ENCODE data around the gene PPP1R14C. TPM values are rescaled to one million over a fixed set of nuclear protein-coding genes. Genes with fewer than 3 reads are reported as not detected.

Gene PPP1R14C
- polyA plus RNA-seq, 3 donors, result 0.11 TPM; not detected in 2

DNA sequence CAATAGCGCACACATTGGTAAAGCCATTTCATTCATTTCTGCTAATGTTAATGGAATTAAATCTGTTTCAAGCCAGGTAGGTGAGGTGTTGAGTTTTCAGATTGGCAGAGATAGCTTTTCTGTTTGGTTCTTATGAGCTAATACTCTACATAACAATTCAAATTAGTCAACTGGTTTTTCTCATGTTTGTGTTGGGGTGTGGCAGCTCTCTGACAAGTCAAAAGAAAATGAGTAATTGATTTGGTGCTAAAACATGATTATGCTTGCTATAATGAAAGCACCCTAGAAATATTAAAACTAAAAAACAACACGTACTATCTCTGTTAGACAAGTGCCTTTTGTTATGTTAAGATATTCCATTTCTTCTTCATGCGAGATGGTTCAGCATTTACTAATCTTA, 13.6 kb downstream of the PPP1R14C start:
- H3K9ac ChIP-seq (ENCODE audit: insufficient read depth, low read length, poor library complexity, severe bottlenecking), result no peak overlapping the region
- H3K9me3 ChIP-seq (replicated peaks in 1 of 2; ENCODE audit: control insufficient read depth in 1 of 2, insufficient read depth in 1 of 2, low read length in 2 of 2), result no peaks in the 10 kb centered on the region
- no peaks in the 10 kb centered on the region for H4K20me1 ChIP-seq (ENCODE audit: insufficient read depth, low read length)
- peaks cover 24 to 28% of the 10 kb centered on the region in 2 donors for H3K4me1 ChIP-seq (ENCODE audit: control insufficient read depth in 1 of 2, insufficient read depth in 2 of 2, low read length in 2 of 2)
- H3K4me3 Mint-ChIP-seq, result no peak overlapping the region
- no peak for DNase-seq
- intact Hi-C loops (cut with micrococcal nuclease), result no loop called here
- no peak overlapping the region for H3K4me2 ChIP-seq (replicated peaks; ENCODE audit: extremely low read depth, low read length, poor library complexity, severe bottlenecking)
- no peak overlapping the region for H3K27ac Mint-ChIP-seq
- no peak overlapping the region for H2AFZ ChIP-seq (ENCODE audit: insufficient read depth, low read depth, low read length, poor library complexity, severe bottlenecking)
- H3K9me3 Mint-ChIP-seq, result peaks cover 0 to 6% (median 0%) of the 10 kb centered on the region in 7 donors
- no peaks in the 10 kb centered on the region for H3K27me3 ChIP-seq (ENCODE audit: control insufficient read depth in 2 of 2, insufficient read depth in 2 of 2, low read length in 2 of 2)
- no peaks in the 10 kb centered on the region for H3K36me3 Mint-ChIP-seq
- no peak overlapping the region for H3K4me3 ChIP-seq (replicated peaks in 1 of 3; ENCODE audit: low read depth in 2 of 3, low read length in 3 of 3)
- peaks cover 1 to 10% (median 6%) of the 10 kb centered on the region in 3 donors for H3K27me3 Mint-ChIP-seq (ENCODE audit: low read depth in 3 of 3)
- WGBS (ENCODE audit: insufficient coverage), result no CpG with 5 or more reads among the region's 3 CpGs
- TF ChIP-seq, protein P1, sequence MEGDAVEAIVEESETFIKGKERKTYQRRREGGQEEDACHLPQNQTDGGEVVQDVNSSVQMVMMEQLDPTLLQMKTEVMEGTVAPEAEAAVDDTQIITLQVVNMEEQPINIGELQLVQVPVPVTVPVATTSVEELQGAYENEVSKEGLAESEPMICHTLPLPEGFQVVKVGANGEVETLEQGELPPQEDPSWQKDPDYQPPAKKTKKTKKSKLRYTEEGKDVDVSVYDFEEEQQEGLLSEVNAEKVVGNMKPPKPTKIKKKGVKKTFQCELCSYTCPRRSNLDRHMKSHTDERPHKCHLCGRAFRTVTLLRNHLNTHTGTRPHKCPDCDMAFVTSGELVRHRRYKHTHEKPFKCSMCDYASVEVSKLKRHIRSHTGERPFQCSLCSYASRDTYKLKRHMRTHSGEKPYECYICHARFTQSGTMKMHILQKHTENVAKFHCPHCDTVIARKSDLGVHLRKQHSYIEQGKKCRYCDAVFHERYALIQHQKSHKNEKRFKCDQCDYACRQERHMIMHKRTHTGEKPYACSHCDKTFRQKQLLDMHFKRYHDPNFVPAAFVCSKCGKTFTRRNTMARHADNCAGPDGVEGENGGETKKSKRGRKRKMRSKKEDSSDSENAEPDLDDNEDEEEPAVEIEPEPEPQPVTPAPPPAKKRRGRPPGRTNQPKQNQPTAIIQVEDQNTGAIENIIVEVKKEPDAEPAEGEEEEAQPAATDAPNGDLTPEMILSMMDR (IDR thresholded peaks at IDR 0.05), result no peak
- no peak overlapping the region for H3K27ac ChIP-seq (ENCODE audit: low read depth in 1 of 2, low read length in 2 of 2)
- no peaks in the 10 kb centered on the region for H3K79me2 ChIP-seq (ENCODE audit: insufficient read depth, low read length)
- peaks cover 32% of the 10 kb centered on the region for H3K4me1 Mint-ChIP-seq
- no peaks in the 10 kb centered on the region for H3K36me3 ChIP-seq (replicated peaks in 1 of 2; ENCODE audit: control insufficient read depth in 1 of 2, insufficient read depth in 2 of 2, low read length in 2 of 2)

DNA sequence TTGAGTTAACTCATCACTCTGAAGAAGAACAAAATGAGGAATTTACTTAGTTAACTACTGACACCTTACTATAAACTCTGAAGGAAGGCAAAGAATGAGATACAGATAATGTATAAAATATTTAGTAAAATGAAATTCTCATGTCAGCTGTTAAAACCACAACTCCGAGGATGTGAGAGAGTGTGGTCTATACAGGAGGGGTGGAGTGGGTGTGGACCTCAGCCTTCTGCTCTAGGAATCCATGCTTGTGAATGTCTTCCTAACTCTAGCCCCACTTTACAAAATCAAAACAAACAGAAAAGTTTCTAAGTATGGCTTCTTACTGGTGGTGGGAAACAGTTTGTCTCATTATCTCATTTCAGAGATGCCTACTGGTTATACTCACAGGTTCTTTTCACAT, 14.2 kb downstream of the PPP1R14C start:
- H3K27ac Mint-ChIP-seq, result no peak overlapping the region
- peaks cover 0 to 4% (median 0%) of the 10 kb centered on the region in 7 donors for H3K9me3 Mint-ChIP-seq
- Histone ChIP-seq H3K4me2 (replicated peaks; ENCODE audit: extremely low read depth, low read length, poor library complexity, severe bottlenecking) (no peak overlapping the region), H3K4me3 (replicated peaks in 1 of 3; ENCODE audit: low read depth in 2 of 3, low read length in 3 of 3) (no peak overlapping the region), H4K20me1 (ENCODE audit: insufficient read depth, low read length) (no peaks in the 10 kb centered on the region), H3K27me3 (ENCODE audit: control insufficient read depth in 2 of 2, insufficient read depth in 2 of 2, low read length in 2 of 2) (no peaks in the 10 kb centered on the region), H3K4me1 (ENCODE audit: control insufficient read depth in 1 of 2, insufficient read depth in 2 of 2, low read length in 2 of 2) (peaks cover 24 to 27% of the 10 kb centered on the region in 2 donors), H2AFZ (ENCODE audit: insufficient read depth, low read depth, low read length, poor library complexity, severe bottlenecking) (no peak overlapping the region), H3K36me3 (replicated peaks in 1 of 2; ENCODE audit: control insufficient read depth in 1 of 2, insufficient read depth in 2 of 2, low read length in 2 of 2) (no peaks in the 10 kb centered on the region), H3K79me2 (ENCODE audit: insufficient read depth, low read length) (no peaks in the 10 kb centered on the region), H3K9ac (ENCODE audit: insufficient read depth, low read length, poor library complexity, severe bottlenecking) (no peak overlapping the region), H3K27ac (ENCODE audit: low read depth in 1 of 2, low read length in 2 of 2) (no peak overlapping the region), H3K9me3 (replicated peaks in 1 of 2; ENCODE audit: control insufficient read depth in 1 of 2, insufficient read depth in 1 of 2, low read length in 2 of 2) (no peaks in the 10 kb centered on the region)
- TF ChIP-seq, protein P1 (IDR thresholded peaks at IDR 0.05), result no peak
- intact Hi-C loops (cut with micrococcal nuclease), result no loop called here
- no CpG with 5 or more reads among the region's 1 CpG for WGBS (ENCODE audit: insufficient coverage)
- peaks cover 31% of the 10 kb centered on the region for H3K4me1 Mint-ChIP-seq
- no peaks in the 10 kb centered on the region for H3K36me3 Mint-ChIP-seq
- no peak overlapping the region for H3K4me3 Mint-ChIP-seq
- no peak for DNase-seq
- peaks cover 3 to 7% (median 6%) of the 10 kb centered on the region in 3 donors for H3K27me3 Mint-ChIP-seq (ENCODE audit: low read depth in 3 of 3)
